ENCODE results near the gene TFR2.

The TFR2 gene

DNA sequence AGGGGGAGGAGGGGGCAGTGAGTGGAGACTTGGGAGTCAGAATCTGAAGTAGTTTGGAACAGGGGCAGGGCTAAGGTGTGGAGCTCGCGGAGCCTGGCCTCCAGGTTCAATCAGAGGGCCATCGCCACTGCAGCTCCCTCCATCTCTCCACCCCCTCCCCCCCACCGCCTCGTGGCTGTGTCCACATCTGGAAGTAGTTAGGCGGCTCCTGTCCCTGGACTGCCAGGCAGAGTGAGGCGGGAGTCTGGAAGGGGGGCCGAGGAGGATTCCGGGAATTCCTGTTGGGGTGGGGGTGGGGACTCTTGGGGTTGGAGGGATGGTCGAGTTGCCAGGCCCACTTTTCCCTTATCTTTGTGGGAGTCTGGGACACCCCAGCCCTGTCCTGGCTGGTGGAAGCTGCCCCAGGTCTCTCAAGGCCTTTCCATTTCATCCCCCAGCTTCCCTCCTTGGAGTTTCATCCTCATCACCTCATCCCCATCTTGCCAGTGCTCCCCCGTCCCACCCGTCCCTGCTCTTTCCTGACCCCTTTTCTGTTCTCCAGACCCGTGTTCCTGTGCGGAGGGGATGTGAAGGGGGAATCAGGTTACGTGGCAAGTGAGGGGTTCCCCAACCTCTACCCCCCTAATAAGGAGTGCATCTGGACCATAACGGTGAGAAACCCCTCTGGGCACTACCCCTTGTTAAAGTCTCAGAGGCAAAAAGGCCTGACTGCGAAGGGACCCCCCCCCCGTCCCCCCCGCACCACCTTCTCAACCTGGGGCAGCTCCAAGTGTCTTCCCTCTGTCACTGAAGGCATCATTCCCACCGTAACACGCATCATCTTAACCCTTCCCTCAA, 38.2 kb downstream of the TFR2 start:
- Histone ChIP-seq H2AK5ac (ENCODE audit: low read length) (no peak overlapping the region), H3K9me3 (ENCODE audit: insufficient read depth, low read depth, low read length) (no peaks in the 10 kb centered on the region), H3K36me3 (ENCODE audit: control insufficient read depth in 1 of 2, insufficient read depth in 2 of 2, low read length in 2 of 2) (peaks cover 2 to 3% of the 10 kb centered on the region in 2 experiments), H2BK12ac (ENCODE audit: low read length) (peak overlapping the region; percentile 25), H3K79me1 (ENCODE audit: low read length) (peaks cover 17% of the 10 kb centered on the region), H3K23ac (ENCODE audit: low read length) (no peak overlapping the region), H3K4me1 (ENCODE audit: control insufficient read depth in 1 of 2, insufficient read depth in 2 of 2, low read length in 2 of 2) (peaks cover 20 to 34% of the 10 kb centered on the region in 2 experiments), H3K27me3 (ENCODE audit: insufficient read depth, low read length) (no peaks in the 10 kb centered on the region), H4K12ac (ENCODE audit: low read depth, low read length) (no peak overlapping the region), H3K18ac (ENCODE audit: low read length) (peak overlapping the region; percentile 28), H3K4ac (ENCODE audit: low read depth, low read length) (no peak overlapping the region), H3K79me2 (ENCODE audit: control insufficient read depth, insufficient read depth, low read length, poor library complexity) (no peaks in the 10 kb centered on the region), H3K4me2 (ENCODE audit: low read length) (peak overlapping the region; percentile 65), H2AFZ (ENCODE audit: insufficient read depth, low read length, poor library complexity) (peak overlapping the region; percentile 24), H2BK120ac (ENCODE audit: insufficient read depth, low read length, poor library complexity) (no peak overlapping the region), H3K14ac (ENCODE audit: low read length) (no peak overlapping the region), H4K8ac (ENCODE audit: low read depth, low read length) (peak overlapping the region; percentile 69), H3K9ac (ENCODE audit: low read length) (no peak overlapping the region), H4K91ac (ENCODE audit: low read depth, low read length) (peak overlapping the region; percentile 42), H3K4me3 (ENCODE audit: low read depth, low read length) (no peak overlapping the region), H2BK5ac (ENCODE audit: low read depth, low read length, poor library complexity) (no peak overlapping the region), H3K27ac (ENCODE audit: low read depth, low read length) (peak overlapping the region; percentile 31)
- peak in 1 of 2 donors; percentile 4 for DNase-seq
- WGBS (ENCODE audit: extremely low coverage, insufficient coverage, insufficient read length), result no CpG with 5 or more reads among the region's 21 CpGs

- Histone ChIP-seq H2BK5ac (ENCODE audit: low read depth, low read length, poor library complexity) (no peak overlapping the region), H2AFZ (ENCODE audit: insufficient read depth, low read length, poor library complexity) (no peak overlapping the region), H3K14ac (ENCODE audit: low read length) (no peak overlapping the region), H4K8ac (ENCODE audit: low read depth, low read length) (no peak overlapping the region), H3K4ac (ENCODE audit: low read depth, low read length) (no peak overlapping the region), H3K4me1 (ENCODE audit: control insufficient read depth in 1 of 2, insufficient read depth in 2 of 2, low read length in 2 of 2) (peaks cover 20 to 30% of the 10 kb centered on the region in 2 experiments), H2AK5ac (ENCODE audit: low read length) (no peak overlapping the region), H3K79me1 (ENCODE audit: low read length) (peaks cover 17% of the 10 kb centered on the region), H4K12ac (ENCODE audit: low read depth, low read length) (no peak overlapping the region), H3K4me2 (ENCODE audit: low read length) (no peak overlapping the region), H3K9ac (ENCODE audit: low read length) (no peak overlapping the region), H3K18ac (ENCODE audit: low read length) (no peak overlapping the region), H2BK12ac (ENCODE audit: low read length) (no peak overlapping the region), H3K27me3 (ENCODE audit: insufficient read depth, low read length) (no peaks in the 10 kb centered on the region), H3K27ac (ENCODE audit: low read depth, low read length) (no peak overlapping the region), H3K4me3 (ENCODE audit: low read depth, low read length) (no peak overlapping the region), H4K91ac (ENCODE audit: low read depth, low read length) (no peak overlapping the region), H3K79me2 (ENCODE audit: control insufficient read depth, insufficient read depth, low read length, poor library complexity) (no peaks in the 10 kb centered on the region), H3K9me3 (ENCODE audit: insufficient read depth, low read depth, low read length) (no peaks in the 10 kb centered on the region), H3K23ac (ENCODE audit: low read length) (no peak overlapping the region), H2BK120ac (ENCODE audit: insufficient read depth, low read length, poor library complexity) (no peak overlapping the region), H3K36me3 (ENCODE audit: control insufficient read depth in 1 of 2, insufficient read depth in 2 of 2, low read length in 2 of 2) (no peaks in the 10 kb centered on the region)
- WGBS (ENCODE audit: extremely low coverage, insufficient coverage, insufficient read length), result no CpG with 5 or more reads among the region's 9 CpGs
- no peak for DNase-seq
Measured at GRCh38 chr7:100600730-100601038, 40.7 kb downstream of the TFR2 start.

DNA sequence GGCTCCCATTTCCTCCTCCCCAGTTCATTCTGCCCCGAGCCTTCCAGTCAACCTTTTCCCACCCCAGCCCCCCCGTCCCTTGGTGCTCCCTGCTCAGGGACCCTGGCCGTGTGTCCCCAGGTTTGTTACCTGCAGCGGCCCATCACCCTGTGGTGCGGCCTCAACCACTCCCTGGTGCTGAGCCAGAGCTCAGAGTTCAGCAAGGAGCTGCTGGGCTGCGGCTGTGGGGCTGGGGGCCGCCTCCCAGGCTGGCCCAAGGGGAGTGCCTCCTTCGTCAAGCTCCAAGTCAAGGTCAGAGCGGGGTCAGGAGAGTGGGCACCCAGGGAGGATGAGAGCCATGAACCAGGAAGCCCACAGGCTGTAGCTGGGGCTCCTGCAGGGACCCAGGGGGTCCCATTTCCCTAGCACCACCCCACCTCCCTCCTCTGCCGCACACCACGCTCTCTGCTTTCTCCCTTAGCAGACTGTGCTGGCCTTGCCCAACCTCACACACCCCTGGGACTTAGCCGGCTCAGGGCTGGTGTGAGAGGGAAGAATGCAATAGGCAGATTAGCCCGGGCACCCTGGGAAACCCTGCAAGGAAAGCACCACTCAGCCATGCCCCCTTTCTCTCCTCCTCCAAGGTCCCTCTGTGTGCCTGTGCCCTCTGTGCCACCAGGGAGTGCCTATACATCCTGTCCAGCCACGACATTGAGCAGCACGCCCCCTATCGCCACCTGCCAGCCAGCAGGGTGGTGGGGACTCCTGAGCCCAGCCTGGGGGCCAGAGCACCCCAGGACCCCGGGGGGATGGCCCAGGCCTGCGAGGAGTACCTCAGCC, 41.2 kb downstream of the TFR2 start:
- Histone ChIP-seq H3K27me3 (ENCODE audit: insufficient read depth, low read length) (no peaks in the 10 kb centered on the region), H3K4me2 (ENCODE audit: low read length) (no peak overlapping the region)
- no CpG with 5 or more reads among the region's 18 CpGs for WGBS (ENCODE audit: extremely low coverage, insufficient coverage, insufficient read length)

DNA sequence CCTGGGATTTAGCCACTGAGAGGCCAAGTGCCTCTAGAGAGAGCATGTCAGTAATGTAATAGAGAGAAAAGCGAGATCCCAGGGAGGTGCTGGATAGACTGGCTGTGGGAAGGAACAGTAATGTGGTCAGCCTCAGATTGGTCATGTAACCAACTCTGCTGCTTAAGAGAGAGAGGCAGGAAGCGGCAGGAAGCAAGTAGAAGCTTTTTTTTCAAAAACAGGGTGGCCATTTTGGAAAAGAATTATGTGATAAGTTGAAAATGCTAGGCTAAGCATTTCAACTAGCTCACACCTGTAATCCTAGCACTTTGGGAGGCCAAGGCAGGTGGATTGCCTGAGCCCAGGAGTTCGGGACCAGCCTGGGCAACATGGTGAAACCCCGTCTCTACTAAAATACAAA, 42.9 kb downstream of the TFR2 start:
- no peak for DNase-seq

More for the DNA sequence above, 41.2 kb downstream of the TFR2 start:
- peaks cover 15 to 25% of the 10 kb centered on the region in 2 experiments for H3K4me1 ChIP-seq (ENCODE audit: control insufficient read depth in 1 of 2, insufficient read depth in 2 of 2, low read length in 2 of 2)
- no peak for DNase-seq
- no peaks in the 10 kb centered on the region for H3K9me3 ChIP-seq (ENCODE audit: insufficient read depth, low read depth, low read length)
- H3K4ac ChIP-seq (ENCODE audit: low read depth, low read length), result no peak overlapping the region
- peaks cover 17% of the 10 kb centered on the region for H3K79me1 ChIP-seq (ENCODE audit: low read length)
- no peak overlapping the region for H3K27ac ChIP-seq (ENCODE audit: low read depth, low read length)
- no peak overlapping the region for H3K4me3 ChIP-seq (ENCODE audit: low read depth, low read length)
- H2BK120ac ChIP-seq (ENCODE audit: insufficient read depth, low read length, poor library complexity), result no peak overlapping the region
- H2BK5ac ChIP-seq (ENCODE audit: low read depth, low read length, poor library complexity), result no peak overlapping the region
- no peak overlapping the region for H4K8ac ChIP-seq (ENCODE audit: low read depth, low read length)
- no peak overlapping the region for H3K23ac ChIP-seq (ENCODE audit: low read length)
- H2AFZ ChIP-seq (ENCODE audit: insufficient read depth, low read length, poor library complexity), result no peak overlapping the region
- no peak overlapping the region for H3K9ac ChIP-seq (ENCODE audit: low read length)
- no peak overlapping the region for H2BK12ac ChIP-seq (ENCODE audit: low read length)
- no peak overlapping the region for H3K18ac ChIP-seq (ENCODE audit: low read length)
- H3K79me2 ChIP-seq (ENCODE audit: control insufficient read depth, insufficient read depth, low read length, poor library complexity), result no peaks in the 10 kb centered on the region
- H3K36me3 ChIP-seq (ENCODE audit: control insufficient read depth in 1 of 2, insufficient read depth in 2 of 2, low read length in 2 of 2), result no peaks in the 10 kb centered on the region
- H3K14ac ChIP-seq (ENCODE audit: low read length), result no peak overlapping the region
- no peak overlapping the region for H2AK5ac ChIP-seq (ENCODE audit: low read length)
- no peak overlapping the region for H4K91ac ChIP-seq (ENCODE audit: low read depth, low read length)
- no peak overlapping the region for H4K12ac ChIP-seq (ENCODE audit: low read depth, low read length)

More for the DNA sequence above, 42.9 kb downstream of the TFR2 start:
- H3K14ac ChIP-seq (ENCODE audit: low read length), result no peak overlapping the region
- H3K79me2 ChIP-seq (ENCODE audit: control insufficient read depth, insufficient read depth, low read length, poor library complexity), result no peaks in the 10 kb centered on the region
- no peaks in the 10 kb centered on the region for H3K36me3 ChIP-seq (ENCODE audit: control insufficient read depth in 1 of 2, insufficient read depth in 2 of 2, low read length in 2 of 2)
- no peak overlapping the region for H2AFZ ChIP-seq (ENCODE audit: insufficient read depth, low read length, poor library complexity)
- H3K27ac ChIP-seq (ENCODE audit: low read depth, low read length), result no peak overlapping the region
- no peak overlapping the region for H4K8ac ChIP-seq (ENCODE audit: low read depth, low read length)
- peaks cover 9 to 17% of the 10 kb centered on the region in 2 experiments for H3K4me1 ChIP-seq (ENCODE audit: control insufficient read depth in 1 of 2, insufficient read depth in 2 of 2, low read length in 2 of 2)
- H3K4me3 ChIP-seq (ENCODE audit: low read depth, low read length), result no peak overlapping the region
- H3K4me2 ChIP-seq (ENCODE audit: low read length), result no peak overlapping the region
- no CpG with 5 or more reads among the region's 4 CpGs for WGBS (ENCODE audit: extremely low coverage, insufficient coverage, insufficient read length)
- no peak overlapping the region for H3K18ac ChIP-seq (ENCODE audit: low read length)
- no peak overlapping the region for H2BK12ac ChIP-seq (ENCODE audit: low read length)
- no peak overlapping the region for H2BK120ac ChIP-seq (ENCODE audit: insufficient read depth, low read length, poor library complexity)
- no peak overlapping the region for H3K9ac ChIP-seq (ENCODE audit: low read length)
- no peak overlapping the region for H3K4ac ChIP-seq (ENCODE audit: low read depth, low read length)
- H2BK5ac ChIP-seq (ENCODE audit: low read depth, low read length, poor library complexity), result no peak overlapping the region
- H3K27me3 ChIP-seq (ENCODE audit: insufficient read depth, low read length), result no peaks in the 10 kb centered on the region
- no peaks in the 10 kb centered on the region for H3K9me3 ChIP-seq (ENCODE audit: insufficient read depth, low read depth, low read length)
- no peak overlapping the region for H4K91ac ChIP-seq (ENCODE audit: low read depth, low read length)
- H3K23ac ChIP-seq (ENCODE audit: low read length), result no peak overlapping the region
- peaks cover 7% of the 10 kb centered on the region for H3K79me1 ChIP-seq (ENCODE audit: low read length)
- H2AK5ac ChIP-seq (ENCODE audit: low read length), result no peak overlapping the region
- H4K12ac ChIP-seq (ENCODE audit: low read depth, low read length), result no peak overlapping the region

Data from trophoblast cell (in vitro differentiated cells and primary cell).